ENCODE measurements around the gene ENOSF1.

- TF ChIP-seq CTCF (IDR thresholded peaks at IDR 0.05), result no peak
- TF ChIP-seq POLR2A (IDR thresholded peaks at IDR 0.05), result no peak
These were observed 50.2 kb downstream of the ENOSF1 start for GRCh38 chr18:662197-662596.
